ENCODE data around the gene F10.

GRCh38 chr13:113115363-113116205, 7.0 kb upstream of the F10 start:
- TF ChIP-seq POLR2A (IDR thresholded peaks at IDR 0.05; ENCODE audit: low read length), result no peak
- no peak for TF ChIP-seq GATA1 (IDR thresholded peaks at IDR 0.05; ENCODE audit: low read depth, low read length)
